ENCODE measurements around the gene CRYL1.

GRCh38 chr13:20462533-20462915, 63.1 kb downstream of the CRYL1 start:
- TF ChIP-seq CTCF (IDR thresholded peaks at IDR 0.05) (no peak), POLR2A (IDR thresholded peaks at IDR 0.05) (no peak)

Data from adrenal gland (tissue), 5 donors.